AG10803 (cell line): Measurements from ENCODE around the gene TAF11L10.
"Not testable (repeated sequence)": the region's sequence is repeated elsewhere in the genome, so short reads cannot be mapped to it uniquely, and the experiment has no call there.

ENCODE experiments used
- DNase-seq: peaks from one replicate; pipeline ENCODE4 v3.0.0; 2010; ENCODE audit warnings: low read depth
- H3K4me3 ChIP-seq: 2 replicates; pipeline ENCODE4 v1.5.1; 2011; ENCODE audit warnings: mild to moderate bottlenecking, low read length, control low read depth
- TF ChIP-seq, protein P1 (sequence below): conservative IDR thresholded peaks from 2 replicates; pipeline ENCODE4 v1.5.1; 2011; ENCODE audit warnings: mild to moderate bottlenecking, low read length, control low read depth, inconsistent platforms

The TAF11L10 gene

DNA sequence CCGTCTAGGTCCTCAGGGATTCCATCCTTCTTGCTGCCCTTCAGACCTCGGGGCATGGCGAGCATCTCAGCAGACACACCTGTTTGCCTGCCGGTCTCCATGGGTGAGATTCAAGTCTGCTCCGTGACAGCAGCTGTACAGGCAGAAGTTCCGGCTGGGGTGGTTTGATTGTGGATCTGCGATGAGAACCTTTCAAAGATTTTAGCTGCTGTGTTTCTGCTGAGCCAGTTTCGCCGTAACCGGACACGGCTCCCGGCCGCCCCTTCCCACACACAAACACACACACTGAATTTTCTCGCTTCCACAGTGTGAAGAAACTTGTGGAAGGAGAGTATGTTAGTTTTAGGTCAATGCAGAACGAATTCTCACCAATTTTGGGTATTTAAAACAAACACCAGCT, at the start of gene TAF11L10:
TSS of gene TAF11L10 (minus strand) at position 101 of the 400 bp plus-strand sequence.
- DNase-seq, H3K4me3 ChIP-seq: not testable (repeated sequence)

GRCh38 chr5:17634160-17634559, 36.5 kb upstream of the TAF11L10 start, which contains the start of gene TAF11L14:
Gene TAF11L14 (plus strand): TSS chr5:17634460.
- TF ChIP-seq, protein P1, sequence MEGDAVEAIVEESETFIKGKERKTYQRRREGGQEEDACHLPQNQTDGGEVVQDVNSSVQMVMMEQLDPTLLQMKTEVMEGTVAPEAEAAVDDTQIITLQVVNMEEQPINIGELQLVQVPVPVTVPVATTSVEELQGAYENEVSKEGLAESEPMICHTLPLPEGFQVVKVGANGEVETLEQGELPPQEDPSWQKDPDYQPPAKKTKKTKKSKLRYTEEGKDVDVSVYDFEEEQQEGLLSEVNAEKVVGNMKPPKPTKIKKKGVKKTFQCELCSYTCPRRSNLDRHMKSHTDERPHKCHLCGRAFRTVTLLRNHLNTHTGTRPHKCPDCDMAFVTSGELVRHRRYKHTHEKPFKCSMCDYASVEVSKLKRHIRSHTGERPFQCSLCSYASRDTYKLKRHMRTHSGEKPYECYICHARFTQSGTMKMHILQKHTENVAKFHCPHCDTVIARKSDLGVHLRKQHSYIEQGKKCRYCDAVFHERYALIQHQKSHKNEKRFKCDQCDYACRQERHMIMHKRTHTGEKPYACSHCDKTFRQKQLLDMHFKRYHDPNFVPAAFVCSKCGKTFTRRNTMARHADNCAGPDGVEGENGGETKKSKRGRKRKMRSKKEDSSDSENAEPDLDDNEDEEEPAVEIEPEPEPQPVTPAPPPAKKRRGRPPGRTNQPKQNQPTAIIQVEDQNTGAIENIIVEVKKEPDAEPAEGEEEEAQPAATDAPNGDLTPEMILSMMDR: no peak
- DNase-seq: no peak
- no peak within 1 kb of the TSS for H3K4me3 ChIP-seq

DNA sequence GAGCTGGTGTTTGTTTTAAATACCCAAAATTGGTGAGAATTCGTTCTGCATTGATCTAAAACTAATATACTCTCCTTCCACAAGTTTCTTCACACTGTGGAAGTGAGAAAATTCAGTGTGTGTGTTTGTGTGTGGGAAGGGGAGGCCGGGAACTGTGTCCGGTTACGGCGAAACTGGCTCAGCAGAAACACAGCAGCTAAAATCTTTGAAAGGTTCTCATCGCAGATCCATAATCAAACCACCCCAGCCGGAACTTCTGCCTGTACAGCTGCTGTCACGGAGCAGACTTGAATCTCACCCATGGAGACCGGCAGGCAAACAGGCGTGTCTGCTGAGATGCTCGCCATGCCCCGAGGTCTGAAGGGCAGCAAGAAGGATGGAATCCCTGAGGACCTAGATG, 34.2 kb upstream of the TAF11L10 start, which contains the start of gene TAF11L13:
TSS of gene TAF11L13 (plus strand) at position 301 of the 400 bp plus-strand sequence.
- DNase-seq, H3K4me3 ChIP-seq: not testable (repeated sequence)

DNA sequence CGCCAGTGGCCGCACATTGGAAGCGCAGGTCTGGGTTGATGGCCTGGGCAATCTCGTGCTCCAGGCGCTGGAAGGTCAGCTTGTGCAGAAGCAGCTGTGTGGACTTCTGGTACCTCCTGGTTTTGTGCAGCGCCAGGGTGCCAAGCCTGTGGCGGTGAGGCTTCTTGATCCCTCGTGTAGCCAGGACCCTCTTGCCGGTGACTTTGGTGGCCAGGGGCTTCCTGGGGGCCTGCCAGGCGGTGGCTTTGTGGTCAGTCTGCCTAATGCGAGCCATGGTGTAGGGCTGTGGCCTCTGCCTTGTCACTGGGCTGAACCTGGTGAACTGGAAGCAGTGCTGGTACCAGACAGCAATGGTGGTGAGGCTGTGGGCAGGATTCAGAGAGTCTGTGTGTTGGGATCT, 28.1 kb upstream of the TAF11L10 start:
- no peak for DNase-seq
- TF ChIP-seq, protein P1: no peak
- no peak overlapping the region for H3K4me3 ChIP-seq

- no peak for DNase-seq
- no peak overlapping the region for H3K4me3 ChIP-seq
- TF ChIP-seq, protein P1: no peak
These were observed 23.0 kb upstream of the TAF11L10 start for GRCh38 chr5:17620627-17621026.

DNA sequence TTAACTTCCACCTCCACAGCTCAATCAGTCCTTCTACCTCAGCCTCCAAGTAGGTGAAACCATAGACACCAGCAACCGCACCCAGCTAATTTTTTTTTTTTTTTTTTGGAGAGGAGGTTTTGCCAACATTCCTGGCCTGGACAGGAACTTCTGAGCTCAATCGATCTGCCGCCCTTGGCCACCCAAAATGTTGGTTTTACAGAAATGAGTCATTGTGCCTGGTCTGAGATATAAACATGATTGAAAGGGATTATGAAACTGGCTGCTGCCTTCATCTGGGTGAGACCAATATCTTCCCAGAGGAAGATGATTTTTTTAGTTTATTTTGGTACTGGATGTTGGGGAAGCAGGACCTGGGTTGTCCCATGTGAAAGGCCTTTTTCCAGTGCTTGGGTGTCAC, 21.7 kb upstream of the TAF11L10 start:
- TF ChIP-seq, protein P1: no peak
- DNase-seq: no peak

DNA sequence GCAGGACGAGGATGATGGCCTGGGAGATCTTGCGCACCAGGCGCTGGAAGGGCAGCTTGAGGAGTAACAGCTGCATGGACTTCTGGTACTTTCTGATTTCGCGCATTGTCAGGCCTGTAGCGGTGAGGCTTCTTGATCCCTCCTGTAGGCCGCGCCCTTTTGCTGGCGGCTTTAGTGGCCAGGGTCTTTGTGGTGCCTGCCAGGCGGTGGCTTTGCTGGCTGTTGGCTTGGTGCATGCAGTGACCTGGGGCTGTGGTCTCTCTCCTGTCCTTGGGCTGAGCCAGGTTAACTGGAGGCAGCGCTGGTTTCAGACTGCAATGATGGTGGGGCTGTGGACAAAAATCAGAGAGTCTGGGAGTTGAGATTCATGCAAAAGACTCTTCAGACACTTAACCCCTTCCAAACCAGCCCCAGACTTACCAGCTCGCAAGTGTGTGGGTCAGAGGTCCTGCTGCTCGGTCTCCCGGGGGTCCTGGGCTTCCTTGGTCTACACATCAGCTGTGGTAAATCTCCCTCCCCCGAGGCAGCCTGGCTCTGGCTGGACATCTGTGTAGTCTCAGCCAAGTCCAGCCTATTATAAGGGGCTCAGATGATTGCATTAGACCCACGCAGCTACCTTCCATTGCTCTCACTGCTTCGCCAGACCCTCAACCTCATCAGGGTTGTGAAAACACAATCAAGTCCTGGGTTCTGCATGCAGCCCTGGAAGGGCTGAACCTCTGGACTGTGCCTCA, 17.4 kb upstream of the TAF11L10 start:
- TF ChIP-seq, protein P1: no peak
- no peak overlapping the region for H3K4me3 ChIP-seq
- no peak for DNase-seq

More for the DNA sequence above, 21.7 kb upstream of the TAF11L10 start:
- no peak overlapping the region for H3K4me3 ChIP-seq

GRCh38 chr5:17610092-17610491, 12.5 kb upstream of the TAF11L10 start, which contains the start of gene TAF11L12:
Gene TAF11L12 (plus strand): TSS chr5:17610392.
- H3K4me3 ChIP-seq, DNase-seq: not testable (repeated sequence)

DNA sequence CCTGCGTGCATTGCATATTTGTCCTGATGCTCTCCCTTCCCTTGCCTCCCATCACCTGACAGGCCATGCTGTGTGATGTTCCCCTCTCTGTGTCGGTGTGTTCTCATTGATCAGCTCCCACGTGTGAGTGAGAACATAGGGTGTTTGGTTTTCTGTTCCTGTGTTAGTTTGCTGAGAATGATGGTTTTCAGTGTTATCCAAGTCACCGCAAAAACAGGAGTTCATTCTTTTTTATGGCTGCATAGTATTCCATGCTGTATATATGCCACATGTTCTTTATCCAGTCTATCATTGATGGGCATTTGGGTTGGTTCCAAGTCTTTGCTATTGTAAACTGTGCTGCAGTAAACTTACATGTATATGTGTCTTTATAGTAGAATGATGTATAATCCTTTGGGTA, 9.8 kb upstream of the TAF11L10 start:
- not testable (repeated sequence) for H3K4me3 ChIP-seq, DNase-seq
